GM19025 (cell line): Measurements from ENCODE around the gene KLHL36.

Experiments used
- ATAC-seq: cut with Tn5 transposase; IDR thresholded peaks from one replicate; pipeline ENCODE4 v1.9.1; 2021; ENCODE audit warnings: mild to moderate bottlenecking, low read depth, moderate library complexity; ENCODE audit not compliant: unreplicated experiment

Gene KLHL36

DNA sequence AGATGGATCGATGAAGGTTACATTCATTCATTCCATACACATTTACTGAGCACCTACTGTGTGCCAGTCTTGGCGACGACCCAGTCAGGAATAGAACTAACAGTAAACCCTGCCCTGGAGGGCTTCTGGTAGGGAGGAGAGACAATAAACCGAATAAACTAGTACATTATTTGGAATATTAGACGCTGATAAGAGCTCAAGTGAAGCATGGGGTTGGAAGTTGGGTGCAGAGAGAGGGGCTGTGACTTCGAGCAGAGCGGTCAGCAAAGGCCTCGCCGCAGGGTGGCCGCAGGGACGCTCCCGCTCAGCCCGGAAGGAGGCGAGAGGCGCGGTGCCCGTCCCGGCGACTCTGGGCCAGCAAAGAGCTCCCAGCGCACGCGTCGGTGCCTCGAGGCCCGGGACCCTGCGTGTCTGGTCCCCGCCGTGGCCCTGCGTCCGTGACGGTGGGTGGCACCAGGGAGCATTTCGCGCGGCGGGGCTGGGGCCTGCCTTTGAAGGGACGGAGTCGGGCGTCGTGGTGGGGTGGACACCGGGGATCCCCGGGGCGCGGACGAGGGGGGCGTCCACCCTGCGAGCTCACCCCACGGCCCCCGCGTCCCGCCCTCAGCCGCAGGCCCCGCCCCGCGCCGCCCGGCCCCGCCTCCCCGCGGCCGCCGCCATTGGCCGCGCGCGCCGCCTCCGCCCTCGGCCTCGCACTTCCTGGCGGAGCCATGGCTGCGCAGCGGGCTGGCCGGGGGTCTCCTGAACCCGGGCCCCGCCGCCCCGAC is at the start of gene KLHL36:
KLHL36 (plus strand) TSS at position 684 of the 767 bp plus-strand sequence. CDS start 2,357 bp downstream, outside the sequence.
- peak; percentile 89 for ATAC-seq

DNA sequence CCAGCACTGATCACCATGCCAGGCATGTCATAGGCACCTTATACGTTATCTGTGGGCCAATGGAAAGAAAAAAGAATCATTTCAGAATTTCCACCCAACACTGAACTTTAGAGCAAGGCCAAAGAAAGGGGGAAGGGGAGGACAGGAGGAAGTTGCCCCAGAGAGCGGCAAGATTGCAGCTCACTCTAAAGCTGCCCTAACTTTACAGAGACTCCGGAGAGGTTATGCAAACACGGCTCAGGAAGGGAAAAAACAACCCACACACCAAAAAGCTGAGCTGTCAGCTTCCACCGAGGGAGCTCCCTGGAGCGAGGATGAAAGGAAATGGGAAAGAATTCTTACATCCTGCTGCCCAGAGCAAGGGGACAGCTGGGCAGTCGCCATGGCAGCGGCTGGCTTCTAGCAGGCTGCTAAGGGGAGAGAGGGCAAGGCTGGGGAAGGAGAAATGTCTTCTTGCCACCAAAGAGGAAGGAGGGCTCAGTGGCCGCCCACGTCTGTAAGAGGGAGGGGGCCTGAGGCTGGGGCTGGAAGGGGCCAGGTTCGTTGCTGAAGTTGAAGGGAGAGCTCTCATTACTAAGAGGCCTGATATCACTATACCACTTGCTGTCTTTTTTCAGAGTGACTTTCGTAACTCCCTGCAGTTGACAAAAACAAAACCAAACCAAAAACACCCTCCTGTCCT is 48.6 kb upstream of the KLHL36 start:
- ATAC-seq, result no peak

DNA sequence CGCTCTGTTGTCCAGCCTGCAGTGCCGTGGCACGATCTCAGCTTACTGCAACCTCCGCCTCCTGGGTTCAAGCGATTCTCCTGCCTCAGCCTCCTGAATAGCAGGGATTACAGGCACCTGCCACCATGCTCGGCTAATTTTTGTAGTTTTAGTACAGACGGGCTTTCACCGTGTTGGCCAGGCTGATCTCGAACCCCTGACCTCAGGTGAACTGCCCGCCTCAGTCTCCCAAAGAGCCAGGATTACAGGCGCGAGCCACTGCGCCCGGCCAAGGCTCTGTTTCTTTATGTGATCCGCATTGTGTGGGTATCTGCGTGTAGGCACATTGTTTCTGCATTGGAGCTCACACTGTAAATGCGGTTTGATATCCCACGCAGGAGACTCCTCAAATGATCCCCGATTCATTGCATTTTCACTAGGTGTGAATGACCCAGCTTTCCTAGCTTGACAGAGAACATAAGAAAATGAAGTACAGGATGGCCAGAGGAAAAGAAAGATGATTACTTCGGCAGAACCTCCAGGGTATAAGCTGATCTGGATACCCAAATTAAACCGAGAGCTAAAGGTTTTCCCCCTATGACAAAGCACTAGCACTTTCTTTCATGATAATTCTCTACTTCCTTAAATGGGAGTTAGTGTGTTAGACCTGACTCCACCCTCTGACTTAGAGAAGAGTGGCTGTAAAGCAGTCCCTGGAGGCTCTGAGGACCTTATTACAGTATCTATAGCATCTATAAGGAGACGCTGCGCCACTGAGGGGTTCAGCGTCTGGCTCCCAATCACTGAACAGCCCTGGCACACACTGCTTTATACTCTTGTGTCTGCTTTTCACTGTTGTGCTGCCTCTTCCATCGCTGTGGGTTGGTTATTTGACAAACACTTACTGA is 47.7 kb upstream of the KLHL36 start:
- ATAC-seq, result peak; percentile 70

DNA sequence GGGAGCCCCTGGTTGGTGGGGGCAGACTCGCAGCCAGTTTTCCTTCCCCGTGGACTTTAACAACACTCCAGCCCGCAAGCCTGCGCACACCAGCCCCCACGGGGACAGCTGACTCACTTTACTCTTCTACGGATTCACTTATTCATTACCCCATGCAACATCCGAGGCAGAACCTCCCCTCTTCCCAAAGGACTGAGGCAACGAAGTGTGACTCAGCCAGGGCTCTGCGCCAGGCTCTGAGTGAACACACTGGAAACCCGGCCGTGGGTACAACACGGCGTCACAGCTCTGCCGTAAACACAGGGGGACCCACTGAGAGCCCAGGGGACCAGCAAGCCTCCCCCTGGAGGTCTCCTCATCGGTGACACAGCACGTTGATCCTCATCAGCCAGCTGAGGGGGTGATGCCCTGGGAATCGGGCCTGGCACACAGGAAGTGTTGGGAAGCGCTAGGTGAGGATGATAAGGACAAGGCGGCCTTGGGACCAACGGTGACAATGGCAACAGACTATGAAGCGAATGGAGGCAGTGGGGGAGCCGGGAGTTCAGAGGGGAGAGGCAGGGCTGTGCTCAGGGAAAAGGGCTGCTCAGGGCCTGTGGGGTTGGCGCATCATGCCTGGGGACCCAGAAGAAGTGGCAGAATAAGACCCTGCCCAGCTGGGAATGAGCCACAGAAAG is 45.0 kb upstream of the KLHL36 start:
- ATAC-seq, result no peak

DNA sequence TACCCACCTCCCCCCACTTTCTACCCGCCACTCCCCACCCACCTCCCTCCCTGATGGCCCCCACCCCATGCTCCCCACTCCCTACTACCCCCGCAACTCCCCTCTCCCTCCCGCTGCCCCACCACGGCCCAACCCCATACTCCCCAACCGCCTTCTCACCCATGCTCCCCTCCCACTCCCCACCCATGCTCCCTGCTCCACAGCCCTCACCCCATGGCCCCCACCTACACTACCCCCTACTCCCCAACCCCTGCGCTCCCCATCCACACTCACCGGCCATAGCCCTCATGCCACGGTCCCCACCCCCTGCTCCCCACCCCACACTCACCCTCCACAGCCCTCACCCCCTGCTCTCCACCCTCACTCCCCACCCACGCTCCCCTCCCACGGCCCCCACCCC is 44.4 kb upstream of the KLHL36 start:
- no peak for ATAC-seq

DNA sequence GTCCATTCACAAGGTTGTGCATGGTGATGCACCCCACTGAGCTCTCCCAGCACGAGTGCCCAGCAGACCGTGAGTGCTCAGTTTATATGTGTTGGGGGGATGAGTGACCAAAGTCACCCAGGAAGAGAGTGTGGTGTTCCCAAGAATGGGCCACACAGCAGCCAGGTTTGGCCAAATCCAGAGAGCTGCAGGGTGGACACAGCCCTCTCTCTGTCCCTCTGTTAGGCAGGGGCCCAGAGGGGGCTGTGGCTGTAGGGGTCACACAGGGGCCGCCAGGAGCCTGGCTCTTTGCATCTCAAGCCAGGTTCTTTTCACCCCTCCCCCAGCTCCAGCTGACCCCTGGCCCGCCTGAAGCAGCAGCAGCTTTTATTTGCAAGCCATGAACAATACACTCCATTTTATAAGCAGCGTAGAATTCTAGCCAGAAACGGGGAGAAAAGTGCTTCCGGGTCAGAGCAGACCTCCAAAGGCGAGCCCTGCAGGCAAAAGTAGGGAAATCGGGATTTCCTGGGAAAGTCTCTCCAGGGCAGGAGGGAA is 43.8 kb upstream of the KLHL36 start:
- no peak for ATAC-seq

DNA sequence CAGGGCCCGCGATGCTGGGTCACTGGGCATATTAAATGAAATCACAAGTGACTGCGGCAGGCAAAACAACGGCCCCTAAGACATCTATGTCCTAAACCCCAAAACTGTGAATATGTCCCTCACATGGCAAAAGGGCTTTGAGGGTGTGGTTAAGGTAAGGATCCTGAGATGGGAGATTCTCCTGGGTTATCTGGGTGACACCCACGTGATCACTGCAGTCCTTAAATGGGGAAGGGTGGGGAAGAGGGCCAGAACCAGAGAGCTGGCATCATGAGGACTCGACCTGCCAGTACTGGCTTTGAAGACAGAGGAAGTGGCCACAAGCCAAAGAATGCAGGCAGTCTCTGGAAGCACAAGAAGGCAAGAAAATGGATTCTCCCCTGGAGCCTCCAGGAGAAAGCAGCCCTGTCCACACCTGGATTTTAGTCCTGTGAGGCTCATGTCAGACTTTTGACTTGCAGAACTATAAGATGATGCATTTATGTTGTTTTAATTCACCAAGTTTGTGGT is 42.9 kb upstream of the KLHL36 start:
- ATAC-seq, result no peak

DNA sequence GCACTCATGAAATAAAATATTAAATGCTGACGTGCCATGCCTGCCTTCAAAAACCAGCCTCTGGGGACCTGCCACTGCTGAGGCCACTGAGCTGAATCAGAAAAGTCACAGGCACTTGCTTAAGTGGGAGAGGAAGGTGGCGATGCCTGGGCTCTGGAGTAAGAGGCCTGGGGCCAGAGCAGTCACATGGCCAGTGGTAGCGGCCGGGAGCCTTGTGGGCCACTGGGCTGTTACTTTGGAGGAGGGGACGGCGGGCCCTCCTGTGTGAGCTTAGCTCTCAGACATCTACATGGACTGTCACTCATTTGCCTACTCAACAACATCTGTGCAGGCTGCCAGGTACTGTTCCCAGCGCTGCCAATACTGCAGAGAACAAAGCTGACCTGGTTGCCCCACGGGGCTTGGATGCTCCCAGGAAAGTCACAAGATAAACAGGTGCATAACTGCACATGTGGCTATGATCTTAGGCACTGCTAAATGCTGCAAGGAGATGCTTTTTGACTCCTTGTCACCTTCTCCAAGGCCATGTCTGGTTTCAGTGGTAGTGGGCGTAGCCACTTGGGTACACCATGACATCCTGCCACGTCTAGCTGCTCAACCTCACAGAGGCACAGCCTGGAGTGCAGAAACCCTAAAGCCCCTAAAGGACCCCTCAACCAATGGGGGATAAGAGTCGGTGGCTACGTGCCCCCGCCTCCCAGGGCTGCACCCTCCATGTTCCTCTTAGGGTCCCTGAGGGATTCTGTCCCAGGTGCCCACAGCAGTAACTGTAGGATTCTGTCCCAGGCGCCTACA is 42.0 kb upstream of the KLHL36 start:
- ATAC-seq, result no peak

DNA sequence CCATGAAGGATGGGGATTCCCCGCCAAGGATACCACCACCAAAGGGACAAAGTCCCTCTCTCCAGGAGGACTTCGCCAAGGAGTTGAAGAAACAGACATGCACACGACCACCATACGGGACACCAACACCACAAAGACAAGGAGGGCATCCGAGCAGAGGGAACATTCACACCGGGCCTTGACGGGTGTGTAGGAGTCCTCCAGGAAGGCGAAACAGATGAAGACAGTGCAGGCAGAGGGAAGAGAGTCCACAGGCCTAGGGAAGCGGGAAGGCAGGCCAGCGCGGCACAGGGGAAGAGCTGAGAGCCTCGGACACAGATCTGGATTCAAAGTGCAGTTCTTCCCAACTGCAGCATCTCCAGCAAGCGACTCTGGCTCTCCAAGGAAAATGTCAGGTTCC is 41.2 kb upstream of the KLHL36 start:
- no peak for ATAC-seq

DNA sequence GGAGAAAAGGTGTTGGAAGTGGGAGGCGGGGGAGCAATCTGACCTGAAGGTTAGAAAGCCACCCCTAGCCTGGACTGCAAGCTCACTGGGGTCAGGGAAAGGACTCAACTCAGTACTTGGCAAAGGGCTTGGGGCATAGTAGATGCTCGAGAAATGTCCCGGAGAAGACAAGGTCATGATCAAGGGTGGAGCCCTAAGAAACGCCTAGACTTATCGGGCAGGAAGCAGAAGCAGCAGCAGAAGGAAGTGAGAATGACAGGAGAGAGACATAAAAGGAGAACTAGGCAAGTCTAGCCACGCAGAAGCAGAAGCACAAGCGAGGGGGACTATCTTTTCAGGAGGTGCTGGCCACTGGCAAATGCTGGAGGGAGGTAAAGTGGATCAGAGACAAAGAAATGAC is 40.6 kb upstream of the KLHL36 start:
- peak; percentile 65 for ATAC-seq

DNA sequence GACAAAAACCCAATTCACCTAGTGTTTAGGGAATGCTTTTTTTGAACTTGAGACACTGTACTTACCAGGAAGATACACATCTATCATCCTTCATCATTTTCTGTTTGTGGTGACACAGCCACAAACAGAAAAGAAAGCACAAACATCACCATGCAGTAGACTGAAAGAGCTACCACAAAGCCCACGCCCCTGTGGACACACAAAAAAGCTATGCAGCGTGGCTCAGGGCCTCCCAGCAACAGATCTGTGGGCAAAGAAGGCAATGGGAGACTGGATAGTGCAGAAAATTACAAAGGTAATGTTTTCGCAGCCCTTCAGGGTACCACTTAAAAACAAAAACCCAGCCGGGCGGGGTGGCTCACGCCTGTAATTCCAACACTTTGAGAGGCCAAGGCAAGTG is 40.0 kb upstream of the KLHL36 start:
- ATAC-seq, result no peak

DNA sequence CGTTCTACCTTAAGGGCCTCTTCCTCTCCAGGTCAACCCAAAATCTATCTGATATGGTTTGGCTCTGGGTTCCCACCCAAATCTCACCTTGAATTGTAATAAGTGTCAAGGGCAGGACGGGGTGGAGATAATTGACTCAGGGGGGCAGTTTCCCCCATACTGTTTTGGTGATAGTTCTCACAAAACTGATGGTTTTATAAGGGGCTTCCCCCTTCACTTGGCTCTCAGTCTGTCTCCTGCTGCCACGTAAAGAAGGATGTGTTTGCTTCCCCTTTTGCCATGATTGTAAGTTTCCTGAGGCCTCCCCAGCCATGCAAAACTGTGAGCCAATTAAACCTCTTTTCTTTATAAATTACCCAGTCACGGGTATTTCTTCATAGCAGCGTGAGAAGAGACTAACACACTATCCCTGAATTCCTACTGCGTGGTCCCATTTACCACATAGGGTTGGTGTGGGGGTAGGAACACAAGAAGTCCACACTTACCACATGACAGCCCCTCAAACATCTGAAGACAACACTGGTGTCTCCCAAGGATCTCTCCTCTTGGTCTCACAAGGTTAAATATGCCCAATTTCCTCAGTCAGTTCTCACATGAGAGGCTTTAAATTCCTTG is 38.6 kb upstream of the KLHL36 start:
- ATAC-seq, result no peak

DNA sequence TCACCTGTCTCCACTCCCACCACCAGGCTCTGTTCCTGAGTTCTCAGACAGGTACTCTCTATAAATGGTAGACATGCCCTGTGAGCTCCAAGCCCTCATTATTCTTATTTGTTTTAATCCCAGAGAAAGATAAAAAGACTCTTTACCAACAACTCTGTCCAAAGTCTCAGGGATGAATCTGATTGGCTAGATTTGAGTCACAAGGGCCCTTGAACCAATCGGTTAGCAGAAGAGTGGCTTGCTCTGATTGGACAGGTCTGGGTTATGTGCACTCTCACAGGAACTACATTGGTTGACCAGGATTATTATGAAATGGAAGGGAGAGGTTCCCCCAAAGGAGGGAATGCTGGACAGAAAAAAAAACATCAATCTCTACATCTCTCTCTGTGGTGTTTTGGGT is 37.9 kb upstream of the KLHL36 start:
- no peak for ATAC-seq

DNA sequence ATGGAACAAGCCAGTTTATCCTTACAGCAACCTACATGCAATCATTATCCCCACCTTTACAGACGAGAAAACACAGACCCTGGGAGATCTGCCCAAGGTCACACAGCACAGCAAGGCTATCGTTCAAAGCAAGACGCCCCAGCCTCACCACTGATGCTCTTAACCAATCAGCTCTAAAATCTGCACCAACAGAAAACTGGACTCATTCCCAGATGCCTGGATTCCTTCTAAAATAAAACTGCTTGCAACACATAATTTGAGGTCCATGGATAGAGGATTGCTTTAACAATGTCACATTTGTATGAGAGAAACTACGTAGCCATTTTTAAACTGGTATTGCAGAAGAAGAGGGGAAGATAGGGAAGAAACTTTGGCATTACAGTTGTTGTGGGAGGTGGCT is 37.3 kb upstream of the KLHL36 start:
- no peak for ATAC-seq

DNA sequence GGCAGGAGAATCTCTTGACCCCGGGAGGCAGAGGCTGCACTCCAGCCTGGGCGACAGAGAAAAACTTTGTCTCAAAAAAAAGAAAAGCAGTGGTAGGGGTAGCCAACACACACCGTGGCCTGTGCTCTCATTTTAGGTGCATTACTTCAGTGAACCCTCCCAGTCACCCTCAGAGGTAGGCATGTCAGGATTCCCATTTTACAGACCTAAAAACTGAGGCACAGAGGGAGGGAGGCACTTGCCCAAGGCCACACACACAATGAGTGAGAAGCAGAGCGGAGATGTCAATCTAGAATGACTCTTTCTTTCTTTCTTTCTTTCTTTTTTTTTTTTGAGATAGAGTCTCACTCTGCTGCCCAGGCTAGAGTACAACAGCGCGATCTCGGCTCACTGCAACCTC is 35.6 kb upstream of the KLHL36 start:
- no peak for ATAC-seq

DNA sequence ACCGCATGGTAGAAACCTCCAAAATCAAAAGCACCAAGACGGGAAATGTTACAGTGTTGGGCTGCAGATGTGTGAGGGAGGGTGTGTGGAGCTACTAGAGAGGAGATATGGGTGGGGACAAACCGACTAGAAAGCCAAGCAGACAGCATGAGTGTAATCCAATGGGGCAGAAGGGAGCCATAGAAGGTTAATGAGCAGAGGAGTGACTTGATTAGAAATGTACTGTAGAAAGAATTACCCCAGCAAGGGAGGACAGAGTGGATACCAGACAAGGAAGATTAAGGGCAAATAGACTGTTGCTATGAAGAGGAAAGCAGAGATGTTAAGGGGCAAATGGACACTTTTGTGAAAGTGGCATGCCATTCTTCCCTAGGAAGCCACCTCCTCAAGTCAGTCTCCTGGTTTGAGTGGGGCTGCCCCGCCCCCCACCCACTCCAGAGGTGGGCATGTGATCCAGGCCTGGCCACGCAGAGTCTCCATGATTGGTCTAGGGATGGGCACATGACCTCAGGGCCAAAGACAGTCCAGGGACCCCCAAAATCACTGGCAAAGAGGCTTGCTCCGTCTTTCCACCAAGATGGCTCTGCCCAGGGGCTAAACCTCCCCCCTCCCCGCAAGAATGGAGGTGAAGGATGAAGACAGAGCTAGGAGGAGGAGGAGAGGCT is 34.8 kb upstream of the KLHL36 start:
- ATAC-seq, result no peak

DNA sequence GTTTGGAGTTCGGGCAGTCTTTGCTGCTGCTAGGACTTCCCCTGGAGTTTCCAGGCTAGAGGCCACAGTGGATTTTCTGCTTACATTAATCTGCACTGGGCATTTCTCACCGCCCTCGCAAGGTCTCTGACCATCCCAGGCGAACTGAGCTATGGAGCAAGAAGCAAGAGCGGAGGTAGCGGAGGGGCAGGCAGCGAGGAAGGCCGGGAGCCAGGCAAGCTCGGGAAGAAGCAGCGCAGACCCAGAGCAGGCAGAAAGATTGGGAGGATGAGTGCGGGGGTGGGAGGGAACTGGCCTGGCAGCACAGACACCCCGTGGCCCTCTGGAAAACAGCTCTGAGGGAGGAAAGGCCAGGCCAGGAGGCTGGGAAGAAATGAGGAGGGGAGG is 34.2 kb upstream of the KLHL36 start:
- no peak for ATAC-seq

DNA sequence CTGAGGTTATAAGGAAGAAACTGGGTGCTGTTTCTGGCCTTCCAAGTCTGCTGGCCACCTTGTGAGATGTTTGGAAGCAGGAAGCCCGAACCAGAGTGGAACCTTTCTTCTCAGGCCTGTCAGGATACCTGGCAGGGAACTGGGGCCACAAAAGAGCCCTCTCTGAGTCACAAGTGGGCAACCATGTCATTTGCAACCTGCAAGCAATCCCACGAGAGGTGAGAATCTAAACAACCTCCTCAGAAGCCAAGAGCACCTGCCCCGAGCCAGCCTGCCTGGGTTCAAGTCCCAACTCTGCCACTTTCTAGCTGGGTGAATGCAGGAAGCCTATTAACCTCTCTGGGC is 33.7 kb upstream of the KLHL36 start:
- ATAC-seq, result no peak
